ENCODE results near the gene CTIF. TPM values are rescaled to one million over a fixed set of nuclear protein-coding genes. Genes with fewer than 3 reads are reported as not detected.
A peak's percentile ranks its signal among the peaks of the same experiment; 100 is the strongest.

The CTIF gene
- total and polyA plus RNA-seq, 4 donors: 10.6 to 26.7 (median 12.3) TPM

DNA sequence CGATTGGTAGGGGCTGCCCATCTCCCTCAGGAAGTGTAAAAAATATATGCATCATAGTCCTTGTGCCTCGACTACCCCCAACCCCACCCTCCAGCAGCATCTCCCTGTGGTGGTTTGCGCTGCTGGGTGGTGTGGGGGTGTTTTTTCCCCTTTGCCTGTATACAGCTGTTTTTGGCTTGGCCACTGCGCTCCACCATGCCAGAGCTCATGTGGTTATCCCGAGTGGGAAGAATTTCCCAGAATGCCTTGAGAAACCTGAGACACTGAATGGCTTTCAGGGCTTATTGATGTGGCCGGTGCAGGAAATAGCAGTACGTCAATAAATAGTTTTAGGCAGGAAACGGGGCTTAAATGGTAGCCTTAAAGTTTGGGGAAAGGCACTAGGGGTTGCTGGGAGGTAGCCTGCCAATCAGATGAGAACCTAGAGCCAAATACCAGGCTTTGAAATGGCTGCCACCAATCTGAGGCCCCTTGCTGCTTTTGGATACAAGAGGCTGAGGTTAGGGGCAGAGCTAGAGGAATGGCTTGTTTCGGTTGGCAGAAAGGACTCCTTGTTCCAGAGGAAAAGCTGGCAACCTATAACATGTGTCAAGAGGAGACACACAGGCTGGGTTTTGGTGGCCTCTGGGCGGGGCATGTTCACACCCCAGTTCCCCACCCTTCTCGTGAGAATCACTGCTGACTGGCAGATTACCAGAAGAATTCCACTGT, 267.9 kb downstream of the CTIF start:
- Histone ChIP-seq H3K4me1 (ENCODE audit: control insufficient read depth in 4 of 4, insufficient read depth in 4 of 4, low read length in 3 of 4) (peaks cover 3 to 8% (median 5%) of the 10 kb centered on the region in 4 donors), H3K9ac (ENCODE audit: low read depth in 1 of 2, low read length in 2 of 2) (no peak overlapping the region), H3K9me3 (ENCODE audit: control insufficient read depth in 4 of 4, low read length in 3 of 4) (no peaks in the 10 kb centered on the region), H3K27me3 (ENCODE audit: control insufficient read depth in 4 of 4, insufficient read depth in 4 of 4, low read length in 3 of 4) (no peaks in the 10 kb centered on the region), H3K36me3 (ENCODE audit: control insufficient read depth in 4 of 4, insufficient read depth in 3 of 4, low read depth in 1 of 4, low read length in 3 of 4) (peaks cover 0 to 8% (median 2%) of the 10 kb centered on the region in 4 donors), H3K27ac (ENCODE audit: low read depth in 1 of 2, low read length in 2 of 2) (peak overlapping the region; percentile 8 to 11), H3K4me3 (ENCODE audit: low read depth in 1 of 3, low read length in 3 of 3) (no peak overlapping the region)
- TF ChIP-seq NR2F2 (IDR thresholded peaks at IDR 0.05) (peak; percentile 66), EGR1 (IDR thresholded peaks at IDR 0.05; ENCODE audit: low read depth in 2 of 2) (no peak)
- 82% methylated on average over 11 of the region's 11 CpGs for WGBS
- no peak for DNase-seq (ENCODE audit: low spot score)

DNA sequence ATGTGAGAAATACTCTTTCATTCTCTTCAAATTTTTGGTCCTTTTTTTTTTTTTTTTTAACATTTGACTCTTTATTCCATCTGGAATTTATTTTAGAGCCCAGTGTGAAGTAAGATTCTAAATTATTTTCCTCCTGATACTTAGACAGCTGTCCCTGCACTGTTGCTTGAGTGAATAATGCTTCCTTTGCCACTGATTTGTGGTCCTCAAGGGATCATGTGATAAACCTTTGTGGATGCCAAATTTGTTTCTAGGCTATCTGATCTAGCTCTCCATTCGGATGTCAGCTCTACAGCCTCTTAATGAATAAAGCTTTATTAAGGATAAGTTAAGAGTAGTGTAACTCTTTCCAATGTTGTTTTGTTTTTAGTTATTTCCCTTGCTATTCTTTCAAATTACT, 269.6 kb downstream of the CTIF start:
- no peaks in the 10 kb centered on the region for H3K9me3 ChIP-seq (ENCODE audit: control insufficient read depth in 4 of 4, low read length in 3 of 4)
- no peak overlapping the region for H3K9ac ChIP-seq (ENCODE audit: low read depth in 1 of 2, low read length in 2 of 2)
- WGBS: 78% methylated on average over 1 of the region's 1 CpG
- DNase-seq (ENCODE audit: low spot score): no peak
- no peak overlapping the region for H3K4me3 ChIP-seq (ENCODE audit: low read depth in 1 of 3, low read length in 3 of 3)
- H3K27ac ChIP-seq (ENCODE audit: low read depth in 1 of 2, low read length in 2 of 2): no peak overlapping the region
- H3K36me3 ChIP-seq (ENCODE audit: control insufficient read depth in 4 of 4, insufficient read depth in 3 of 4, low read depth in 1 of 4, low read length in 3 of 4): peaks cover 0 to 8% (median 2%) of the 10 kb centered on the region in 4 donors
- no peaks in the 10 kb centered on the region for H3K4me1 ChIP-seq (ENCODE audit: control insufficient read depth in 4 of 4, insufficient read depth in 4 of 4, low read length in 3 of 4)
- TF ChIP-seq, protein P1, sequence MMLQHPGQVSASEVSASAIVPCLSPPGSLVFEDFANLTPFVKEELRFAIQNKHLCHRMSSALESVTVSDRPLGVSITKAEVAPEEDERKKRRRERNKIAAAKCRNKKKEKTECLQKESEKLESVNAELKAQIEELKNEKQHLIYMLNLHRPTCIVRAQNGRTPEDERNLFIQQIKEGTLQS (IDR thresholded peaks at IDR 0.05): no peak
- TF ChIP-seq RAD21 (IDR thresholded peaks at IDR 0.05) (no peak), SP1 (IDR thresholded peaks at IDR 0.05) (no peak), RXRA (IDR thresholded peaks at IDR 0.05) (no peak), FOXA1 (IDR thresholded peaks at IDR 0.05) (no peak), HNF4G (IDR thresholded peaks at IDR 0.05) (no peak), HNF4A (conservative IDR thresholded peaks at IDR 0.05) (no peak), JUND (IDR thresholded peaks at IDR 0.05) (no peak), YY1 (IDR thresholded peaks at IDR 0.05) (no peak), FOXA2 (IDR thresholded peaks at IDR 0.05) (no peak)
- TF ChIP-seq, protein P2, sequence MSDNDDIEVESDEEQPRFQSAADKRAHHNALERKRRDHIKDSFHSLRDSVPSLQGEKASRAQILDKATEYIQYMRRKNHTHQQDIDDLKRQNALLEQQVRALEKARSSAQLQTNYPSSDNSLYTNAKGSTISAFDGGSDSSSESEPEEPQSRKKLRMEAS (IDR thresholded peaks at IDR 0.05): no peak
- H3K27me3 ChIP-seq (ENCODE audit: control insufficient read depth in 4 of 4, insufficient read depth in 4 of 4, low read length in 3 of 4): no peaks in the 10 kb centered on the region

GRCh38 chr18:48809365-48809764, 270.5 kb downstream of the CTIF start:
- Histone ChIP-seq H3K4me3 (ENCODE audit: low read depth in 1 of 3, low read length in 3 of 3) (no peak overlapping the region), H3K27me3 (ENCODE audit: control insufficient read depth in 4 of 4, insufficient read depth in 4 of 4, low read length in 3 of 4) (no peaks in the 10 kb centered on the region), H3K9ac (ENCODE audit: low read depth in 1 of 2, low read length in 2 of 2) (no peak overlapping the region), H3K9me3 (ENCODE audit: control insufficient read depth in 4 of 4, low read length in 3 of 4) (no peaks in the 10 kb centered on the region), H3K4me1 (ENCODE audit: control insufficient read depth in 4 of 4, insufficient read depth in 4 of 4, low read length in 3 of 4) (peaks cover 0 to 2% (median 0%) of the 10 kb centered on the region in 4 donors), H3K36me3 (ENCODE audit: control insufficient read depth in 4 of 4, insufficient read depth in 3 of 4, low read depth in 1 of 4, low read length in 3 of 4) (peaks cover 0 to 1% (median 0%) of the 10 kb centered on the region in 4 donors), H3K27ac (ENCODE audit: low read depth in 1 of 2, low read length in 2 of 2) (no peak overlapping the region)
- TF ChIP-seq GABPA (IDR thresholded peaks at IDR 0.05 in 1 of 2, conservative IDR thresholded peaks at IDR 0.05 in 1 of 2) (no peak), SP1 (IDR thresholded peaks at IDR 0.05) (no peak), REST (IDR thresholded peaks at IDR 0.05) (no peak), EGR1 (IDR thresholded peaks at IDR 0.05; ENCODE audit: low read depth in 2 of 2) (no peak), YY1 (IDR thresholded peaks at IDR 0.05) (no peak), FOXA2 (IDR thresholded peaks at IDR 0.05) (no peak), HNF4A (conservative IDR thresholded peaks at IDR 0.05) (no peak), RAD21 (IDR thresholded peaks at IDR 0.05) (no peak), RXRA (IDR thresholded peaks at IDR 0.05) (no peak), NR2F2 (IDR thresholded peaks at IDR 0.05) (no peak), JUND (IDR thresholded peaks at IDR 0.05) (no peak)
- TF ChIP-seq, protein P2 (IDR thresholded peaks at IDR 0.05): no peak
- TF ChIP-seq, protein P3, sequence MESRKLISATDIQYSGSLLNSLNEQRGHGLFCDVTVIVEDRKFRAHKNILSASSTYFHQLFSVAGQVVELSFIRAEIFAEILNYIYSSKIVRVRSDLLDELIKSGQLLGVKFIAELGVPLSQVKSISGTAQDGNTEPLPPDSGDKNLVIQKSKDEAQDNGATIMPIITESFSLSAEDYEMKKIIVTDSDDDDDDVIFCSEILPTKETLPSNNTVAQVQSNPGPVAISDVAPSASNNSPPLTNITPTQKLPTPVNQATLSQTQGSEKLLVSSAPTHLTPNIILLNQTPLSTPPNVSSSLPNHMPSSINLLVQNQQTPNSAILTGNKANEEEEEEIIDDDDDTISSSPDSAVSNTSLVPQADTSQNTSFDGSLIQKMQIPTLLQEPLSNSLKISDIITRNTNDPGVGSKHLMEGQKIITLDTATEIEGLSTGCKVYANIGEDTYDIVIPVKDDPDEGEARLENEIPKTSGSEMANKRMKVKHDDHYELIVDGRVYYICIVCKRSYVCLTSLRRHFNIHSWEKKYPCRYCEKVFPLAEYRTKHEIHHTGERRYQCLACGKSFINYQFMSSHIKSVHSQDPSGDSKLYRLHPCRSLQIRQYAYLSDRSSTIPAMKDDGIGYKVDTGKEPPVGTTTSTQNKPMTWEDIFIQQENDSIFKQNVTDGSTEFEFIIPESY (IDR thresholded peaks at IDR 0.05): no peak
- TF ChIP-seq, protein P1 (IDR thresholded peaks at IDR 0.05): no peak
- TF ChIP-seq, protein P4, sequence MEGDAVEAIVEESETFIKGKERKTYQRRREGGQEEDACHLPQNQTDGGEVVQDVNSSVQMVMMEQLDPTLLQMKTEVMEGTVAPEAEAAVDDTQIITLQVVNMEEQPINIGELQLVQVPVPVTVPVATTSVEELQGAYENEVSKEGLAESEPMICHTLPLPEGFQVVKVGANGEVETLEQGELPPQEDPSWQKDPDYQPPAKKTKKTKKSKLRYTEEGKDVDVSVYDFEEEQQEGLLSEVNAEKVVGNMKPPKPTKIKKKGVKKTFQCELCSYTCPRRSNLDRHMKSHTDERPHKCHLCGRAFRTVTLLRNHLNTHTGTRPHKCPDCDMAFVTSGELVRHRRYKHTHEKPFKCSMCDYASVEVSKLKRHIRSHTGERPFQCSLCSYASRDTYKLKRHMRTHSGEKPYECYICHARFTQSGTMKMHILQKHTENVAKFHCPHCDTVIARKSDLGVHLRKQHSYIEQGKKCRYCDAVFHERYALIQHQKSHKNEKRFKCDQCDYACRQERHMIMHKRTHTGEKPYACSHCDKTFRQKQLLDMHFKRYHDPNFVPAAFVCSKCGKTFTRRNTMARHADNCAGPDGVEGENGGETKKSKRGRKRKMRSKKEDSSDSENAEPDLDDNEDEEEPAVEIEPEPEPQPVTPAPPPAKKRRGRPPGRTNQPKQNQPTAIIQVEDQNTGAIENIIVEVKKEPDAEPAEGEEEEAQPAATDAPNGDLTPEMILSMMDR (IDR thresholded peaks at IDR 0.05; ENCODE audit: low read depth, low read length, missing input control): no peak
- DNase-seq (ENCODE audit: low spot score): no peak
- 90% methylated on average over 1 of the region's 1 CpG for WGBS

Measured in liver (tissue), 9 donors.